ENCODE data around the gene SPRED2.
"Not testable (repeated sequence)": the region's sequence is repeated elsewhere in the genome, so short reads cannot be mapped to it uniquely, and the experiment has no call there.

DNA sequence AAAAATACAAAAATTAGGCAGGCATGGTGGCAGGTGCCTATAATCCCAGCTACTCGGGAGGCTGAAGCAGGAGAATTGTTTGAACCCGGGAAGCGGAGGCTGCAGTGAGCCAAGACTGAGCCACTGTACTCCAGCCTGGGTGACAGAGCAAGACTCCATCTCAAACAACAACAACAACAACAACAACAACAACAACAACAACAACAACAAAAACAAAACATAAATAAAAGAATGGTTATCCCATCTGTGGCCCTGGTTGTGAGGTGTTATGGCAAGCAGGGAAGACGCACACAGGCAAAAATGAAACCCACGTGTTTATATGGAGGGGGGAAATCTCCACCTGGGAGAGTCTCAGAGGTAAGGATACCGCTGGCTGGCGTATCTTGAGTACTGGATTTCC lies 115.0 kb downstream of the SPRED2 start:
- TF ChIP-seq, protein P1, sequence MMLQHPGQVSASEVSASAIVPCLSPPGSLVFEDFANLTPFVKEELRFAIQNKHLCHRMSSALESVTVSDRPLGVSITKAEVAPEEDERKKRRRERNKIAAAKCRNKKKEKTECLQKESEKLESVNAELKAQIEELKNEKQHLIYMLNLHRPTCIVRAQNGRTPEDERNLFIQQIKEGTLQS (IDR thresholded peaks at IDR 0.05): not testable (repeated sequence)
- TF ChIP-seq, protein P2, sequence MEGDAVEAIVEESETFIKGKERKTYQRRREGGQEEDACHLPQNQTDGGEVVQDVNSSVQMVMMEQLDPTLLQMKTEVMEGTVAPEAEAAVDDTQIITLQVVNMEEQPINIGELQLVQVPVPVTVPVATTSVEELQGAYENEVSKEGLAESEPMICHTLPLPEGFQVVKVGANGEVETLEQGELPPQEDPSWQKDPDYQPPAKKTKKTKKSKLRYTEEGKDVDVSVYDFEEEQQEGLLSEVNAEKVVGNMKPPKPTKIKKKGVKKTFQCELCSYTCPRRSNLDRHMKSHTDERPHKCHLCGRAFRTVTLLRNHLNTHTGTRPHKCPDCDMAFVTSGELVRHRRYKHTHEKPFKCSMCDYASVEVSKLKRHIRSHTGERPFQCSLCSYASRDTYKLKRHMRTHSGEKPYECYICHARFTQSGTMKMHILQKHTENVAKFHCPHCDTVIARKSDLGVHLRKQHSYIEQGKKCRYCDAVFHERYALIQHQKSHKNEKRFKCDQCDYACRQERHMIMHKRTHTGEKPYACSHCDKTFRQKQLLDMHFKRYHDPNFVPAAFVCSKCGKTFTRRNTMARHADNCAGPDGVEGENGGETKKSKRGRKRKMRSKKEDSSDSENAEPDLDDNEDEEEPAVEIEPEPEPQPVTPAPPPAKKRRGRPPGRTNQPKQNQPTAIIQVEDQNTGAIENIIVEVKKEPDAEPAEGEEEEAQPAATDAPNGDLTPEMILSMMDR (IDR thresholded peaks at IDR 0.05; ENCODE audit: low read depth, low read length, missing input control): not testable (repeated sequence)
- not testable (repeated sequence) for TF ChIP-seq FOXA1 (IDR thresholded peaks at IDR 0.05); YY1 (IDR thresholded peaks at IDR 0.05); RAD21 (IDR thresholded peaks at IDR 0.05); NR2F2 (IDR thresholded peaks at IDR 0.05); GABPA (IDR thresholded peaks at IDR 0.05 in 1 of 2, conservative IDR thresholded peaks at IDR 0.05 in 1 of 2); TAF1 (conservative IDR thresholded peaks at IDR 0.05); RXRA (IDR thresholded peaks at IDR 0.05); EGR1 (IDR thresholded peaks at IDR 0.05; ENCODE audit: low read depth in 2 of 2); SP1 (IDR thresholded peaks at IDR 0.05)
- TF ChIP-seq, protein P3, sequence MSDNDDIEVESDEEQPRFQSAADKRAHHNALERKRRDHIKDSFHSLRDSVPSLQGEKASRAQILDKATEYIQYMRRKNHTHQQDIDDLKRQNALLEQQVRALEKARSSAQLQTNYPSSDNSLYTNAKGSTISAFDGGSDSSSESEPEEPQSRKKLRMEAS (IDR thresholded peaks at IDR 0.05): not testable (repeated sequence)
- TF ChIP-seq, protein P4, sequence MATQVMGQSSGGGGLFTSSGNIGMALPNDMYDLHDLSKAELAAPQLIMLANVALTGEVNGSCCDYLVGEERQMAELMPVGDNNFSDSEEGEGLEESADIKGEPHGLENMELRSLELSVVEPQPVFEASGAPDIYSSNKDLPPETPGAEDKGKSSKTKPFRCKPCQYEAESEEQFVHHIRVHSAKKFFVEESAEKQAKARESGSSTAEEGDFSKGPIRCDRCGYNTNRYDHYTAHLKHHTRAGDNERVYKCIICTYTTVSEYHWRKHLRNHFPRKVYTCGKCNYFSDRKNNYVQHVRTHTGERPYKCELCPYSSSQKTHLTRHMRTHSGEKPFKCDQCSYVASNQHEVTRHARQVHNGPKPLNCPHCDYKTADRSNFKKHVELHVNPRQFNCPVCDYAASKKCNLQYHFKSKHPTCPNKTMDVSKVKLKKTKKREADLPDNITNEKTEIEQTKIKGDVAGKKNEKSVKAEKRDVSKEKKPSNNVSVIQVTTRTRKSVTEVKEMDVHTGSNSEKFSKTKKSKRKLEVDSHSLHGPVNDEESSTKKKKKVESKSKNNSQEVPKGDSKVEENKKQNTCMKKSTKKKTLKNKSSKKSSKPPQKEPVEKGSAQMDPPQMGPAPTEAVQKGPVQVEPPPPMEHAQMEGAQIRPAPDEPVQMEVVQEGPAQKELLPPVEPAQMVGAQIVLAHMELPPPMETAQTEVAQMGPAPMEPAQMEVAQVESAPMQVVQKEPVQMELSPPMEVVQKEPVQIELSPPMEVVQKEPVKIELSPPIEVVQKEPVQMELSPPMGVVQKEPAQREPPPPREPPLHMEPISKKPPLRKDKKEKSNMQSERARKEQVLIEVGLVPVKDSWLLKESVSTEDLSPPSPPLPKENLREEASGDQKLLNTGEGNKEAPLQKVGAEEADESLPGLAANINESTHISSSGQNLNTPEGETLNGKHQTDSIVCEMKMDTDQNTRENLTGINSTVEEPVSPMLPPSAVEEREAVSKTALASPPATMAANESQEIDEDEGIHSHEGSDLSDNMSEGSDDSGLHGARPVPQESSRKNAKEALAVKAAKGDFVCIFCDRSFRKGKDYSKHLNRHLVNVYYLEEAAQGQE (IDR thresholded peaks at IDR 0.05): not testable (repeated sequence)
